GM18507 (cell line): ENCODE data around the gene CAMK2D.
A peak's percentile ranks its signal among the peaks of the same experiment; 100 is the strongest.
"Not testable (repeated sequence)": the region's sequence is repeated elsewhere in the genome, so short reads cannot be mapped to it uniquely, and the experiment has no call there.

Experiments
- DNase-seq: peaks from one replicate; pipeline ENCODE4 v3.0.0; 2011; ENCODE audit warnings: low read depth; ENCODE audit not compliant: insufficient read length; ENCODE audit errors: extremely low spot score
- FAIRE-seq: peaks from 2 replicates; lab custom pipeline; 2011; peaks lifted over from hg19 to GRCh38; lab: Jason Lieb, UNC

Gene CAMK2D

GRCh38 chr4:113764720-113765264 is 3.3 kb upstream of the CAMK2D start:
- DNase-seq (no peak), FAIRE-seq (no peak)

- DNase-seq, FAIRE-seq: not testable (repeated sequence)
These were observed 2.4 kb upstream of the CAMK2D start for GRCh38 chr4:113763923-113764322.

GRCh38 chr4:113763029-113763285 is 1.4 kb upstream of the CAMK2D start:
- no peak for DNase-seq

GRCh38 chr4:113762186-113763028 is 869 bp upstream of the CAMK2D start:
- FAIRE-seq (peak; percentile 100), DNase-seq (peak; percentile 87)

More at GRCh38 chr4:113763029-113763285, 1.4 kb upstream of the CAMK2D start:
- no peak for FAIRE-seq

GRCh38 chr4:113760795-113761619 is 531 bp downstream of the CAMK2D start:
- FAIRE-seq: peak; percentile 75
- DNase-seq: no peak

- no peak for DNase-seq
- FAIRE-seq: peak; percentile 82
These were observed 1.3 kb downstream of the CAMK2D start for GRCh38 chr4:113760094-113760794.

- DNase-seq (no peak), FAIRE-seq (no peak)
These were observed 1.8 kb downstream of the CAMK2D start for GRCh38 chr4:113759696-113760093.

GRCh38 chr4:113758372-113758771 is 3.2 kb downstream of the CAMK2D start:
- FAIRE-seq: peak; percentile 51
- no peak for DNase-seq

- FAIRE-seq (no peak), DNase-seq (no peak)
These were observed 4.1 kb downstream of the CAMK2D start for GRCh38 chr4:113757486-113757885.

GRCh38 chr4:113756005-113756410 is 5.5 kb downstream of the CAMK2D start:
- FAIRE-seq: peak; percentile 76
- no peak for DNase-seq

GRCh38 chr4:113750734-113751133 is 10.8 kb downstream of the CAMK2D start:
- DNase-seq (no peak), FAIRE-seq (no peak)

GRCh38 chr4:113750296-113750695 is 11.2 kb downstream of the CAMK2D start:
- no peak for FAIRE-seq
- DNase-seq: no peak

GRCh38 chr4:113749178-113749577 is 12.4 kb downstream of the CAMK2D start:
- DNase-seq (no peak), FAIRE-seq (no peak)

GRCh38 chr4:113747949-113748348 is 13.6 kb downstream of the CAMK2D start:
- FAIRE-seq (peak; percentile 41), DNase-seq (no peak)

- no peak for DNase-seq
- FAIRE-seq: no peak
These were observed 15.8 kb downstream of the CAMK2D start for GRCh38 chr4:113745711-113746110.

- no peak for DNase-seq
- FAIRE-seq: no peak
These were observed 16.8 kb downstream of the CAMK2D start for GRCh38 chr4:113744667-113745240.

- no peak for FAIRE-seq
- no peak for DNase-seq
These were observed 17.8 kb downstream of the CAMK2D start for GRCh38 chr4:113743690-113744089.

- DNase-seq: no peak
- FAIRE-seq: no peak
These were observed 18.9 kb downstream of the CAMK2D start for GRCh38 chr4:113742643-113743042.

- DNase-seq (no peak), FAIRE-seq (no peak)
These were observed 19.6 kb downstream of the CAMK2D start for GRCh38 chr4:113741956-113742355.
